Trophoblast cell (in vitro differentiated cells and primary cell): ENCODE data around the gene CPLX1.

Source experiments
- DNase-seq, 2 donors: peaks; one replicate each; pipeline ENCODE4 v3.0.0-alpha.2; 2016
- H2AFZ ChIP-seq: 2 replicates; pipeline ENCODE4 v1.6.1; 2013; ENCODE audit warnings: low read length, moderate library complexity, mild to moderate bottlenecking; ENCODE audit not compliant: insufficient read depth, poor library complexity
- H2AK5ac ChIP-seq: 2 replicates; pipeline ENCODE4 v1.6.1; 2013; ENCODE audit warnings: mild to moderate bottlenecking, low read length
- H2BK120ac ChIP-seq: 2 replicates; pipeline ENCODE4 v1.6.1; 2013; ENCODE audit warnings: low read length, mild to moderate bottlenecking, moderate library complexity; ENCODE audit not compliant: insufficient read depth, poor library complexity
- H2BK12ac ChIP-seq: 2 replicates; pipeline ENCODE4 v1.6.1; 2013; ENCODE audit warnings: mild to moderate bottlenecking, low read length, moderate library complexity
- H2BK5ac ChIP-seq: 2 replicates; pipeline ENCODE4 v1.6.1; 2013; ENCODE audit warnings: low read length, low read depth, moderate library complexity, mild to moderate bottlenecking; ENCODE audit not compliant: poor library complexity
- H3K14ac ChIP-seq: 2 replicates; pipeline ENCODE4 v1.6.1; 2013; ENCODE audit warnings: mild to moderate bottlenecking, low read length
- H3K18ac ChIP-seq: 2 replicates; pipeline ENCODE4 v1.6.1; 2013; ENCODE audit warnings: mild to moderate bottlenecking, low read length
- H3K23ac ChIP-seq: 2 replicates; pipeline ENCODE4 v1.6.1; 2013; ENCODE audit warnings: low read length
- H3K27ac ChIP-seq: 2 replicates; pipeline ENCODE4 v1.5.1; 2013; ENCODE audit warnings: low read depth, mild to moderate bottlenecking, inconsistent platforms, low read length, moderate library complexity
- H3K27me3 ChIP-seq: 2 replicates; pipeline ENCODE4 v1.6.1; 2013; ENCODE audit warnings: inconsistent platforms, mild to moderate bottlenecking, low read length, moderate library complexity; ENCODE audit not compliant: insufficient read depth
- H3K36me3 ChIP-seq, 2 experiments: 1 replicate in 1 of 2; 2 replicates in 1 of 2; pipeline ENCODE4 v1.6.1; 2013; ENCODE audit warnings: low read length in 2 of 2, mild to moderate bottlenecking in 2 of 2, moderate library complexity in 1 of 2; ENCODE audit not compliant: insufficient read depth in 2 of 2, control insufficient read depth in 1 of 2
- H3K4ac ChIP-seq: 2 replicates; pipeline ENCODE4 v1.6.1; 2013; ENCODE audit warnings: low read depth, mild to moderate bottlenecking, low read length, moderate library complexity
- H3K4me1 ChIP-seq, 2 experiments: 1 replicate in 1 of 2; 2 replicates in 1 of 2; pipeline ENCODE4 v1.6.1; 2013; ENCODE audit warnings: low read length in 2 of 2, mild to moderate bottlenecking in 2 of 2, moderate library complexity in 1 of 2; ENCODE audit not compliant: insufficient read depth in 2 of 2, control insufficient read depth in 1 of 2
- H3K4me2 ChIP-seq: 2 replicates; pipeline ENCODE4 v1.6.1; 2013; ENCODE audit warnings: inconsistent platforms, mild to moderate bottlenecking, low read length, moderate library complexity
- H3K4me3 ChIP-seq: 2 replicates; pipeline ENCODE4 v1.5.1; 2013; ENCODE audit warnings: mild to moderate bottlenecking, low read depth, low read length, inconsistent platforms
- H3K79me1 ChIP-seq: one replicate; pipeline ENCODE4 v1.6.1; 2013; ENCODE audit warnings: low read length
- H3K79me2 ChIP-seq: 2 replicates; pipeline ENCODE4 v1.6.1; 2013; ENCODE audit warnings: low read length, mild to moderate bottlenecking; ENCODE audit not compliant: control insufficient read depth, insufficient read depth, poor library complexity
- H3K9ac ChIP-seq: 2 replicates; pipeline ENCODE4 v1.6.1; 2013; ENCODE audit warnings: mild to moderate bottlenecking, low read length
- H3K9me3 ChIP-seq: 2 replicates; pipeline ENCODE4 v1.6.1; 2013; ENCODE audit warnings: low read depth, mild to moderate bottlenecking, control low read depth, inconsistent platforms, low read length; ENCODE audit not compliant: insufficient read depth
- H4K12ac ChIP-seq: 2 replicates; pipeline ENCODE4 v1.6.1; 2013; ENCODE audit warnings: low read depth, mild to moderate bottlenecking, low read length, moderate library complexity
- H4K8ac ChIP-seq: 2 replicates; pipeline ENCODE4 v1.6.1; 2013; ENCODE audit warnings: low read depth, mild to moderate bottlenecking, low read length, moderate library complexity
- H4K91ac ChIP-seq: one replicate; pipeline ENCODE4 v1.6.1; 2013; ENCODE audit warnings: low read depth, mild to moderate bottlenecking, low read length, moderate library complexity
- WGBS: extraction: QIAGEN DNeasy Blood & Tissue Kit; methylation state at CpG from one replicate; pipeline ENCODE4 v1.1.7; 2013; ENCODE audit warnings: missing lambda C conversion rate; ENCODE audit not compliant: insufficient read length, insufficient coverage; ENCODE audit errors: extremely low coverage; 5-methylcytosine and 5-hydroxymethylcytosine counted together

CPLX1 gene

DNA sequence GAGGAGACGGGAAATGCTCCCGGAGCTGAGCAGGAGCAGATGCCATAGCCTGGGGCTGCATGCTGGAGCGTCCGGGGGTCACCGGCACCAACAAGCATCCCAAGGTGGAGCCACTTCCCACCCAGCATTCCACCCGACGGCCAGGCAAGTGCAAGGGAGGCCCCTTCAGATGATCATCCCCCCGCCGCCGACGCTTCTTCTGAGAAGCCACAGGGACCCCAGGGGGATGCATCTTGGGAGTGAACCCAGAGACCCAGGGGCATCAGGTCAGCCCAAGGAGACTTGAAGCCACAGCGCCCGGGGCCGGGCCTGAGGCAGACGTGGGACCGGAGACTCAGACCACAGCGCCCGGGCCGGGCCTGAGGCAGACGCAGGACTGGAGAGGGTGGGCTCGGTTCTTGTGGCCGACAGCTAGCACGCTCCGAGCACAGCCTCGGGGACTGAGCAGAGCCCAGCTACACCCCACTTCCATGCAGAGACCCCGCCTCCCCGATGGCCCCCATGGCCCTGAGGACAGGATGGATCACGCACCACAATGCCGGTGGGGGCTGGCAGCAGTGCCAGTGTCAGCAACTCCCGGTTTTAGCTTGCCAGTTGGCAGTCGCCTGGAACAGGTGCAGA is 33.0 kb upstream of the CPLX1 start:
- DNase-seq, result no peak
- Histone ChIP-seq H4K8ac (no peak overlapping the region), H3K14ac (no peak overlapping the region), H4K12ac (no peak overlapping the region), H3K27me3 (no peaks in the 10 kb centered on the region), H3K4me2 (no peak overlapping the region), H3K4me1 (no peaks in the 10 kb centered on the region), H3K4ac (no peak overlapping the region), H3K18ac (no peak overlapping the region), H3K79me2 (no peaks in the 10 kb centered on the region), H3K9ac (no peak overlapping the region), H4K91ac (no peak overlapping the region), H3K23ac (no peak overlapping the region), H2BK12ac (no peak overlapping the region), H3K36me3 (peaks cover 65 to 69% of the 10 kb centered on the region in 2 experiments), H3K9me3 (peaks cover 7% of the 10 kb centered on the region), H2AFZ (no peak overlapping the region), H3K27ac (no peak overlapping the region), H3K4me3 (no peak overlapping the region), H3K79me1 (no peaks in the 10 kb centered on the region), H2AK5ac (no peak overlapping the region), H2BK120ac (no peak overlapping the region), H2BK5ac (no peak overlapping the region)
- WGBS, result no CpG with 5 or more reads among the region's 31 CpGs

DNA sequence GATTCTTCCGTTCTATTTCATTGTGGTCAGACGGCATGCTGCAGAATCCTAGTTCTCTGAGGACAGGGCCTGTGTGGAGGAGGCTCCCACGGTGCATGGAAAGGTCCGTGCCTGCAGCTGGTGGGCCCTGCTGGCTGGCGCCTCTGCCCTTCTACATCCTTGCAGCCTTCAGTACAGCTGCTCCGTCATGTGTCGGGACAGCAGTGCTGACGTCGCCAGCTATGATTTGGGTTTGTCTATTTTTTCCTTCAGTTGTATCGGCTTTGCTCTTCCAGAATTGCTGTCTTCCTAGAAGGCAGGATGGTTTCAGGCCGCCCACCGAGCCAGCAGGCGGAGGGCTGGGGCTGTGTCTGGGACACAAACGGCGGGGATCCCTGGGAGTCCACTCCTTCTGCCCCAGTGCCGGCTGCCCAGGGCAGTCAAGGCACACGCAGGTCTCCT is 32.1 kb upstream of the CPLX1 start:
- Histone ChIP-seq H3K27me3 (no peaks in the 10 kb centered on the region), H3K79me2 (no peaks in the 10 kb centered on the region), H2AFZ (no peak overlapping the region), H3K14ac (no peak overlapping the region), H3K9ac (no peak overlapping the region), H2BK5ac (no peak overlapping the region), H4K12ac (no peak overlapping the region), H3K4me2 (no peak overlapping the region), H3K4me3 (no peak overlapping the region), H3K36me3 (peaks cover 65 to 68% of the 10 kb centered on the region in 2 experiments), H3K23ac (no peak overlapping the region), H2BK120ac (no peak overlapping the region), H3K9me3 (peaks cover 7% of the 10 kb centered on the region), H3K4me1 (no peaks in the 10 kb centered on the region), H4K8ac (no peak overlapping the region), H4K91ac (no peak overlapping the region), H3K79me1 (no peaks in the 10 kb centered on the region), H3K27ac (no peak overlapping the region), H3K18ac (no peak overlapping the region), H2AK5ac (no peak overlapping the region), H2BK12ac (no peak overlapping the region), H3K4ac (no peak overlapping the region)
- WGBS, result no CpG with 5 or more reads among the region's 17 CpGs
- no peak for DNase-seq

DNA sequence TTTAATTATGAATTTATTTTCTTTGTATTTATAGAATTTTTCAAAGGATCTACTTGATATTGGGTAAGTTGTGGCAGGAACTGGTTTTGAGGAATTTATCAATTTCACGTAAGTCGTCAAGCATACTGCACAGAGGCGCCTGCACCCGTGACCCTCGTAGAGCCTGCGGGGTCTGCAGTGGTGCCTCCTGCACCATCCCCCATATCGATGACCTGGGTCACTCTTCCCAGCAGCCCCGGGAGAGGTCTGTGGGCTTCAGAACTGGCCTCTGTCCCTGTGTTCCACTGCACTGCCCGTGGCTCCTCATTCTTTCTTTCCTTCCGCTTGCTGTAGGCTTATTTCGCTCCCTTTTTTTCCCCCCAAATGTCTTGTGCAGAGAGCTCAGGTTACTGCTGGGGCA is 31.5 kb upstream of the CPLX1 start:
- Histone ChIP-seq H2BK120ac (no peak overlapping the region), H3K79me1 (no peaks in the 10 kb centered on the region), H4K8ac (no peak overlapping the region), H3K14ac (no peak overlapping the region), H3K4me1 (no peaks in the 10 kb centered on the region), H3K4ac (no peak overlapping the region), H3K9ac (no peak overlapping the region), H3K79me2 (no peaks in the 10 kb centered on the region), H3K4me2 (no peak overlapping the region), H3K27me3 (no peaks in the 10 kb centered on the region), H3K23ac (no peak overlapping the region), H3K36me3 (peaks cover 64 to 67% of the 10 kb centered on the region in 2 experiments), H3K18ac (no peak overlapping the region), H3K27ac (no peak overlapping the region), H2AK5ac (no peak overlapping the region), H3K4me3 (no peak overlapping the region), H3K9me3 (peaks cover 7% of the 10 kb centered on the region), H2BK5ac (no peak overlapping the region), H4K12ac (no peak overlapping the region), H2AFZ (no peak overlapping the region), H4K91ac (no peak overlapping the region), H2BK12ac (no peak overlapping the region)
- no peak for DNase-seq
- no CpG with 5 or more reads among the region's 11 CpGs for WGBS

DNA sequence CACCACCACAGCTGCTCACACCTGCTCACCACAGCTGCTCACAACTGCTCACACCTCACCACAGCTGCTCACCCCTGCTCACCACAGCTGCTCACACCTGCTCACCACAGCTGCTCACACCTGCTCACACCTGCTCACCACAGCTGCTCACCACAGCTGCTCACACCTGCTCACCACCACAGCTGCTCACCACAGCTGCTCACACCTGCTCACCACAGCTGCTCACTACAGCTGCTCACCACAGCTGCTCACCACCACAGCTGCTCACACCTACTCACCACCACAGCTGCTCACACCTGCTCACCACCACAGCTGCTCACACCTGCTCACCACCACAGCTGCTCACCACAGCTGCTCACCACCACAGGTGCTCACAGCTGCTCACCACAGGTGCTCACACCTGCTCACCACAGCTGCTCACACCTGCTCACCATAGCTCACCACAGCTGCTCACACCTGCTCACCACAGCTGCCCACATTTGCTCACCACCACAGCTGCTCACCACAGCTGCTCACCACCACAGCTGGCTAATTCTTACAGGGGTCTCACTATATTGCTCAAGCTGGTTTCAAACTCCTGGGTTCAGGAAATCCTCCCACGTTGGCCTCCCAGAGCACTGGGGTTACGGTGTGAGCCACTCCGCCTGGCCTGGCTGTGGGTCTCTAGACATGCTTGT is 30.4 kb upstream of the CPLX1 start:
- Histone ChIP-seq H2BK120ac (no peak overlapping the region), H3K27me3 (no peaks in the 10 kb centered on the region), H3K79me1 (no peaks in the 10 kb centered on the region), H4K12ac (no peak overlapping the region), H3K36me3 (peaks cover 65 to 67% of the 10 kb centered on the region in 2 experiments), H3K9ac (no peak overlapping the region), H4K8ac (no peak overlapping the region), H3K9me3 (peaks cover 9% of the 10 kb centered on the region), H3K18ac (no peak overlapping the region), H3K79me2 (no peaks in the 10 kb centered on the region), H3K23ac (no peak overlapping the region), H3K14ac (no peak overlapping the region), H3K27ac (no peak overlapping the region), H2BK12ac (no peak overlapping the region), H2BK5ac (no peak overlapping the region), H4K91ac (no peak overlapping the region), H3K4me2 (no peak overlapping the region), H2AK5ac (no peak overlapping the region), H3K4me1 (no peaks in the 10 kb centered on the region), H3K4me3 (no peak overlapping the region), H2AFZ (no peak overlapping the region), H3K4ac (no peak overlapping the region)
- no CpG with 5 or more reads among the region's 3 CpGs for WGBS
- DNase-seq, result no peak
